ENCODE measurements around the gene ETFB.

ETFB gene

DNA sequence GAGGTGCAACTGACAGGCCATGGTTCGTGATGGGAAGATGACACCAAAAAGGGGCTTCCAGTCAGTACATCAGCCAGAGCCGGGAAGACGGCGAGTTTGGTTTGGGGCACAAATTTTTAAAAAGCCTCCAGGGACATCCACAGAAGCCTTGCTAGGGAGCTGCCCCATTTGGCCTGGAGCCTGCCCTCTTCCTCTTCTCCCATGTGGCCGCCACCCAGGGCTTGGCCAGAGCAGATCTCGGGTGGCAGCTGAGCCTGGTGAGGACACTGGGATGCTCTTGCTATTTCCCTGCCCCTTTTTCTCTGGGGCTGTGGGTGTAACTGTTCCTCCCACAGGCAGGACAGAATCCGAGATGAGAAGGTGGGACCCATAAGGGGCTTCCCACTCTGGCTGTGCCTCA lies 8.2 kb downstream of the ETFB start:
- no peaks in the 10 kb centered on the region for H3K9me3 ChIP-seq
- TF ChIP-seq, protein P1, sequence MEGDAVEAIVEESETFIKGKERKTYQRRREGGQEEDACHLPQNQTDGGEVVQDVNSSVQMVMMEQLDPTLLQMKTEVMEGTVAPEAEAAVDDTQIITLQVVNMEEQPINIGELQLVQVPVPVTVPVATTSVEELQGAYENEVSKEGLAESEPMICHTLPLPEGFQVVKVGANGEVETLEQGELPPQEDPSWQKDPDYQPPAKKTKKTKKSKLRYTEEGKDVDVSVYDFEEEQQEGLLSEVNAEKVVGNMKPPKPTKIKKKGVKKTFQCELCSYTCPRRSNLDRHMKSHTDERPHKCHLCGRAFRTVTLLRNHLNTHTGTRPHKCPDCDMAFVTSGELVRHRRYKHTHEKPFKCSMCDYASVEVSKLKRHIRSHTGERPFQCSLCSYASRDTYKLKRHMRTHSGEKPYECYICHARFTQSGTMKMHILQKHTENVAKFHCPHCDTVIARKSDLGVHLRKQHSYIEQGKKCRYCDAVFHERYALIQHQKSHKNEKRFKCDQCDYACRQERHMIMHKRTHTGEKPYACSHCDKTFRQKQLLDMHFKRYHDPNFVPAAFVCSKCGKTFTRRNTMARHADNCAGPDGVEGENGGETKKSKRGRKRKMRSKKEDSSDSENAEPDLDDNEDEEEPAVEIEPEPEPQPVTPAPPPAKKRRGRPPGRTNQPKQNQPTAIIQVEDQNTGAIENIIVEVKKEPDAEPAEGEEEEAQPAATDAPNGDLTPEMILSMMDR (IDR thresholded peaks at IDR 0.05): no peak
- H3K4me1 ChIP-seq: peaks cover 0 to 8% (median 3%) of the 10 kb centered on the region in 4 donors
- H3K36me3 ChIP-seq: peaks cover 0 to 1% (median 0%) of the 10 kb centered on the region in 3 donors
- H3K27me3 ChIP-seq: no peaks in the 10 kb centered on the region
- no peak for DNase-seq
- no peak overlapping the region for H3K27ac ChIP-seq
- intact Hi-C loops (cut with DNase I; ENCODE audit: low total_unique reads): no loop called here
- no peak overlapping the region for H3K4me3 ChIP-seq

DNA sequence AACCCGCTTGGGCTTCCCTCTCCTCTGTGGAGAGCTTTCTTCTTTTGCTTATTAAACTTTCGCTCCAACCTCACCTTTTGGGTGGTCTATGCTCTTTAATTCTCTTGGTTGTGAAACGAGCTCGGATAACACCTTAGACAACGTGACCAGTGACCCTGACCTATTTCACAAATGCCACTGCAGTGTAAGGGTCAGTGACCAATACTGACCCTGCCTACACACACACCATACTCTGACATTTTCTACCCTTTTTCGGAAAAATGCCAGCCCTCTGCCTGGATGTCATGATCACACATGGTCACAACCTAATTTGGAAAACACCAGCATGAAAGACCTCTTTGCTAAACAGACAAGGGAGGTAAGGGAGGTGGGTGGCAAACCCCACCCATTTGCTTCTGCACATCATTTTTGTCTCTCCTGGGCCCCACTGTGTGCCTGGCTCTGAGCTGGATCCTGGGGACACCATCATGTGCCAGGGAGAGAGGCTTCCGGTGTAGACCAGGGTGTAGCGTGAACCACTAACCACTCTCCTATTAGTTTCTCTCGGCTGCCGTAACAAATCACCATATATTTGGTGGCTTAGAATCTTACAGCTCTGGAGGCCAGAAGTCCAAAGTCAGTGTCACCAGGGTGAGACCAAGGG lies 9.9 kb downstream of the ETFB start:
- intact Hi-C loops (cut with DNase I; ENCODE audit: low total_unique reads): no loop called here
- Histone ChIP-seq H3K9me3 (no peaks in the 10 kb centered on the region), H3K4me1 (no peaks in the 10 kb centered on the region), H3K27ac (no peak overlapping the region), H3K4me3 (no peak overlapping the region), H3K36me3 (peaks cover 0 to 18% (median 9%) of the 10 kb centered on the region in 3 donors), H3K27me3 (no peaks in the 10 kb centered on the region)
- DNase-seq: no peak
- TF ChIP-seq, protein P1 (IDR thresholded peaks at IDR 0.05): no peak

GRCh38 chr19:51354742-51355148 lies 11.4 kb downstream of the ETFB start:
- Histone ChIP-seq H3K36me3 (peaks cover 5 to 34% (median 24%) of the 10 kb centered on the region in 3 donors), H3K4me3 (no peak overlapping the region), H3K4me1 (no peaks in the 10 kb centered on the region), H3K9me3 (no peaks in the 10 kb centered on the region), H3K27ac (no peak overlapping the region), H3K27me3 (no peaks in the 10 kb centered on the region)
- intact Hi-C loops (cut with DNase I; ENCODE audit: low total_unique reads): no loop called here
- no peak for DNase-seq
- TF ChIP-seq, protein P1 (IDR thresholded peaks at IDR 0.05): no peak

DNA sequence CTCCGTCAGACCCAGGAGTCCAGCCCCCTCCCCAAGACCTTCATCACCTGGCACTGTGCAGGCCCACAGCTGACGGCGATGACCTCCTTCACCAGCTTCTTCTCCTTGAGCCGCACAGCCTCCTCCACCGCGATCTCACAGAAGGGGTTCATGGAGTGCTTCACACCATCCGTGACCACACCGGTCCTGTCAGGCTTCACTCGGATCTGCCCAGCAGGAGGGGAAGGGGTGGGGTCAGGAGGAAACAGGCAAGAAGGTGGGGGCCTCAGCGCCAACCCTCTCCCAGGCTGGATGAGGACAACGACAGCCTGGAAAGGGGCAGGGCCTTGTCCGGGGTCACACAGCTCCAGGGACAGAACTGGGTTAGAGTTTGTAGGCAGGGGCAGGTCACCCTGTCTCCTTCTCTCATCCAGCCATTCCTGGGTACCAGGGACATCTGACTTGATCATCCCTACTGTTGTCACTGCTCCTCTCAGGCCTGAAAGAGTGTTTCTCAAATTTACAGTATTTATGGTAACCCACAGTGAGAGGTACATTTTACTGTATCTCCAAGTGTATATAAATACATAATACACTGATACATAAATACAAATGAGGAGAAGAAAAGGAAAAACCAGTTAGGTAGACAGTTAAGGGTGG lies 12.0 kb downstream of the ETFB start:
- Histone ChIP-seq H3K27me3 (no peaks in the 10 kb centered on the region), H3K4me3 (no peak overlapping the region), H3K9me3 (no peaks in the 10 kb centered on the region), H3K4me1 (no peaks in the 10 kb centered on the region), H3K27ac (no peak overlapping the region), H3K36me3 (peaks cover 7 to 38% (median 27%) of the 10 kb centered on the region in 3 donors)
- TF ChIP-seq, protein P1 (IDR thresholded peaks at IDR 0.05): no peak
- intact Hi-C loops (cut with DNase I; ENCODE audit: low total_unique reads): no loop called here
- DNase-seq: no peak

- H3K36me3 ChIP-seq: peaks cover 7 to 42% (median 32%) of the 10 kb centered on the region in 3 donors
- DNase-seq: no peak
- H3K4me3 ChIP-seq: no peak overlapping the region
- H3K9me3 ChIP-seq: no peaks in the 10 kb centered on the region
- no peaks in the 10 kb centered on the region for H3K4me1 ChIP-seq
- TF ChIP-seq, protein P1 (IDR thresholded peaks at IDR 0.05): no peak
- intact Hi-C loops (cut with DNase I; ENCODE audit: low total_unique reads): no loop called here
- H3K27me3 ChIP-seq: no peaks in the 10 kb centered on the region
- H3K27ac ChIP-seq: no peak overlapping the region
These were observed 13.3 kb downstream of the ETFB start for GRCh38 chr19:51352783-51353360.

Measured in tibial artery (tissue), 4 donors.